HEK293T (cell line): ENCODE measurements around the gene EVC2.

ENCODE experiments used
- CTCF ChIA-PET: fragments of 350-600 bp; formaldehyde crosslinking; extraction: SDS; loops from one replicate; lab custom pipeline; 2021; ENCODE audit warnings: antibody characterized with exemption, inconsistent platforms; lab: Yijun Ruan, JAX
- POLR2A ChIA-PET: fragments of 350-600 bp; formaldehyde crosslinking; extraction: SDS; loops from one replicate; lab custom pipeline; 2020; ENCODE audit warnings: antibody characterized with exemption, inconsistent platforms; lab: Yijun Ruan, JAX
- DNase-seq: peaks from one replicate; pipeline ENCODE4 v3.0.0; 2012; ENCODE audit warnings: mixed read lengths; ENCODE audit errors: extremely low spot score
- ARNT ChIP-seq: fragments of 450-650 bp; IDR thresholded peaks from 2 replicates; pipeline ENCODE4 v1.6.1; 2017; ENCODE audit warnings: mild to moderate bottlenecking
- BHLHE40 ChIP-seq: fragments of 450-650 bp; IDR thresholded peaks from 2 replicates; pipeline ENCODE4 v1.6.1; 2016; ENCODE audit warnings: mild to moderate bottlenecking, moderate library complexity, borderline replicate concordance
- CTBP1 ChIP-seq: fragments of 450-650 bp; IDR thresholded peaks from 2 replicates; pipeline ENCODE4 v1.6.1; 2016; ENCODE audit warnings: borderline replicate concordance
- ELF4 ChIP-seq: fragments of 450-650 bp; IDR thresholded peaks from 2 replicates; pipeline ENCODE4 v1.6.1; 2017; ENCODE audit warnings: antibody characterized with exemption
- FOXA1 ChIP-seq: fragments of 450-650 bp; IDR thresholded peaks from 2 replicates; pipeline ENCODE4 v1.6.1; 2016; ENCODE audit warnings: mild to moderate bottlenecking
- FOXK2 ChIP-seq: fragments of 450-650 bp; IDR thresholded peaks from 2 replicates; pipeline ENCODE4 v1.6.1; 2016; ENCODE audit warnings: mild to moderate bottlenecking
- FOXM1 ChIP-seq: fragments of 450-650 bp; IDR thresholded peaks from 2 replicates; pipeline ENCODE4 v1.6.1; 2017; ENCODE audit warnings: mild to moderate bottlenecking, borderline replicate concordance
- HDGF ChIP-seq: fragments of 450-650 bp; IDR thresholded peaks from 2 replicates; pipeline ENCODE4 v1.6.1; 2017; ENCODE audit warnings: antibody characterized with exemption, borderline replicate concordance
- L3MBTL2 ChIP-seq: fragments of 450-650 bp; conservative IDR thresholded peaks from 2 replicates; pipeline ENCODE4 v1.6.1; 2016; ENCODE audit warnings: mild to moderate bottlenecking
- LEF1 ChIP-seq: fragments of 450-650 bp; IDR thresholded peaks from 2 replicates; pipeline ENCODE4 v1.6.1; 2017; ENCODE audit warnings: mild to moderate bottlenecking, borderline replicate concordance
- NFRKB ChIP-seq: fragments of 450-650 bp; IDR thresholded peaks from 2 replicates; pipeline ENCODE4 v1.6.1; 2016; ENCODE audit warnings: mild to moderate bottlenecking, moderate library complexity
- SP1 ChIP-seq: fragments of 450-650 bp; IDR thresholded peaks from 2 replicates; pipeline ENCODE4 v1.6.1; 2017
- SUZ12 ChIP-seq: fragments of 450-650 bp; IDR thresholded peaks from 2 replicates; pipeline ENCODE4 v1.6.1; 2016; ENCODE audit warnings: mild to moderate bottlenecking
- TARDBP ChIP-seq: fragments of 450-650 bp; IDR thresholded peaks from 2 replicates; pipeline ENCODE4 v1.6.1; 2016
- ZNF384 ChIP-seq: fragments of 450-650 bp; IDR thresholded peaks from 2 replicates; pipeline ENCODE4 v1.6.1; 2016
- TF ChIP-seq, protein P1 (sequence below): fragments of 450-650 bp; IDR thresholded peaks from 2 replicates; pipeline ENCODE4 v1.6.1; 2016

EVC2 gene

DNA sequence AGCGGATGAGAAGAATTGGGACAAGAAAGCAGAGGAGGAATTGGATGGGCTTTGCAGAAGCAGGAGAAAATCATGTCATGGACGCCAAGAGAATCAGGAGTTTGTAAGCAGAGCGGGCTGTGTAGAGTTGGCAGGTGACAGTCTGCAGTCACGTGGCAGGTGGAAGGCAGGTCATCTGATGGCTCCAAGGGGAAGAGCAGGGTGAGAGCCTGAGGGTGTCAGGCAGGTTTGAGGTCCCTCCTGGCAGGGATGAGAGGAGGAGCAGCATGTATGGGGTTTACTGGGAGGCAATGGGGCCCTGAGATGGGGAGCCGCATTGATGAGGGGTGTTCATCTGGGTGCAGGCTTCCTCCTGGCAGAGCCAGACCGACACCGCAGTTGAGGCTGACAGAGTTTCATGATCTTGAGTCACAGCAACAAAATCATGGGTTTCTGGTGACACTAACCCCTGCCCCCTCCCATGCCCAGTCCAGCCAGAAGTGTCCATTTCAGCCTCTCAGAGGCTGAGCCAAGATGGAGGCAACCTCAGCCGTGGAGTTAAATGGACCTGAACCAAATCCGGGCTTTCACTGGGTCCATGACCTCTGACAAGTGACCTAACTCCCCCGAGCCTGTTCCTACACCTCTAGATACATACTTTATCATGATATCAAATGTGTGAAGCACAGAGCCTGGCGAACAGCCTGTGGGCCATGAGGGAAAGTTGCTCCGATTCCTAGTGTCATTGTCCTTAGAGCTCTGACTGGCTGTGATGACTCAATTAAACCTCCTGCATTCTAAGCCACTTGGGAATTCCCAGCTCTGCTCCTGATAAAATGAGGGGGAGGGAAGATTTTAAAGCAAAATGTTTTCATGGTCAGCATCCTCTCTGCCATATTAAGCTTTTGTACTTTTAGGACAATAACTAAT, 38.7 kb upstream of the EVC2 start:
- TF ChIP-seq ZNF384 (no peak), TARDBP (no peak), SUZ12 (no peak), ARNT (no peak), FOXM1 (no peak)
- TF ChIP-seq, protein P1, sequence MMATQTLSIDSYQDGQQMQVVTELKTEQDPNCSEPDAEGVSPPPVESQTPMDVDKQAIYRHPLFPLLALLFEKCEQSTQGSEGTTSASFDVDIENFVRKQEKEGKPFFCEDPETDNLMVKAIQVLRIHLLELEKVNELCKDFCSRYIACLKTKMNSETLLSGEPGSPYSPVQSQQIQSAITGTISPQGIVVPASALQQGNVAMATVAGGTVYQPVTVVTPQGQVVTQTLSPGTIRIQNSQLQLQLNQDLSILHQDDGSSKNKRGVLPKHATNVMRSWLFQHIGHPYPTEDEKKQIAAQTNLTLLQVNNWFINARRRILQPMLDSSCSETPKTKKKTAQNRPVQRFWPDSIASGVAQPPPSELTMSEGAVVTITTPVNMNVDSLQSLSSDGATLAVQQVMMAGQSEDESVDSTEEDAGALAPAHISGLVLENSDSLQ: no peak
- POLR2A ChIA-PET: no interaction called here
- no peak for DNase-seq
- CTCF ChIA-PET: no interaction called here

DNA sequence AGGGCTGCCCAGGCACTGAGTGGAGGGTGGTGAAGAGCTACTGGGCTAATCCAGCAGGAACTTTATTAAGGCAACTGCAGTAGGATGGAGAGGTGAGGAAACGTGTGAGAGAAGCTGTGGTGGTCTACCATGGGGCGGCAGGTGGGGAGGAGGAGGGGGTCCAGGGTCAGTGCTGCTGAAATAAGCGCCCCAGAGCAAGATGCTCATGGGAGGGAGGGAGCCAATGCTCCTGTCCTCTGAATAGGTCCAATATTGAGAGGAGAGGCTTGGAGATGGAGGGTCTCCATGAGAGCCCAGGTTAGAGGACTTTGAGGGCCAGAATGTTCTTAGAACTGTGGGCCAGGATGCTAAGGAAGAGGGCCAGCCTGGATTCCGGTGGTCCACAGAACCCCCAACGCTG, 37.9 kb upstream of the EVC2 start:
- no peak for TF ChIP-seq FOXK2
- no peak for DNase-seq
- ChIA-PET CTCF (interaction anchor here (0.6 kb wide), 1 partner anchor 1059 kb away, joined by 3 read pairs; no protein-coding TSS in a partner anchor), POLR2A (no interaction called here)

DNA sequence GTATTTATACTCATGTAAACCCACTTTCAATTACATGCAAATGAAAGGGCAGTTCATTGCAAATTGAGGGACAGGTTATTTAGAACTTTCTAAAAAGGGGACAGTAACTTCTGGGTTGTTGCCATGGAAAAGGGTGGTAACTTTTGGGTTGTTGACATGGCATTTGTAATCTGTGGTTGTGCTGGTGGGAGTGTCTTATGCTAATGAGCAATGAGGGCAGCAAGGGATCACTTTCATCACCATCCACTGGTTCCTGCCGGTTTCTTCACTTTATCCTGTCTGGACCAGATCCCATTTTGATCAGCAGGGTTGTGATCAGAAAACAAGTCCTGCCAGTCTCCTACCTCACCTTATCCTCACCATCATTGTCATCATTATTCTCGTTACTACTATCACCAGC, 34.6 kb upstream of the EVC2 start:
- CTCF ChIA-PET: no interaction called here
- POLR2A ChIA-PET: no interaction called here
- no peak for DNase-seq
- TF ChIP-seq, protein P1: no peak
- TF ChIP-seq FOXA1 (no peak), TARDBP (no peak), CTBP1 (no peak), SP1 (no peak), ARNT (no peak), FOXK2 (no peak), LEF1 (no peak), ELF4 (no peak), BHLHE40 (no peak), SUZ12 (no peak)

DNA sequence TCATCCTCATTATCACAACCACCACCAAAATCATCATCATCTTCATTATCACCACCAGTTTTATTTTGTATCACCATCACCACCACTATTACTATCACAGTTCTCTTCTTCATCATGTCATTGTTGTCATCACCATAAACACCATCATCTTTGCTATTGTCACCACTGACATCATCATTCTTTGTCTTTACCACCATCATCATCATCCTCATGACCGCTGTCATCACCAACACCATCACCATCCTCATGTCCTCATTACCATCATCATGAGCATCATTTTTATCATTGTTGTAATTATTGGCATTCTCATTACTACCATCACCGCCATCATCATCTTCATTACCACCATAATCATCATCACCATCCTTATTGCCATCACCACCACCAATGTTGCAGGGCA, 34.0 kb upstream of the EVC2 start:
- no peak for TF ChIP-seq L3MBTL2
- TF ChIP-seq, protein P1: no peak
- TF ChIP-seq NFRKB: no peak
- no peak for TF ChIP-seq CTBP1
- no peak for TF ChIP-seq ELF4
- no peak for TF ChIP-seq FOXA1
- no peak for TF ChIP-seq LEF1
- no peak for TF ChIP-seq ARNT
- no peak for TF ChIP-seq TARDBP
- no peak for TF ChIP-seq FOXM1
- TF ChIP-seq SUZ12: no peak
- no peak for TF ChIP-seq SP1
- TF ChIP-seq HDGF: no peak
- no peak for TF ChIP-seq FOXK2
- TF ChIP-seq ZNF384: no peak
- no peak for TF ChIP-seq BHLHE40
- DNase-seq: no peak
- ChIA-PET POLR2A (no interaction called here), CTCF (interaction anchor here (0.6 kb wide), 1 partner anchor 1806 kb away, joined by 4 read pairs; no protein-coding TSS in a partner anchor)

DNA sequence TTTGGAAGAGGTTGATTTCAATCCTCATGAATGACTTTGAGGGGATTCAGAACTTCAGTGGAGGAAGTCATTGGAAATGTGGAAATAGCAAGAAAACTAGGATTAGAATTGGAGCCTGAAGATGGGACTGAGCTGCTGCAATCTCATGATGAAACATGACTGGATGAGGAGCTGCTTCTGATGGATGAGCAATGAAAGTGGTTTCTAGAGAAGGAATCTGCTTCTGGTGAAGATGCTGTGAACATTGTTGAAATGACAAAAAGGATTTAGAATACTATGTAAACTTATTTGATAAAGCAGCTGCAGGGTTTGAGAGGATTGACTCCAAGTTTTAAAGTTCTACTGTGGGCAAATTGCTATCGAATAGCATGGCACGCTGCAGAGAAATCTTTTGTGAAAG, 29.7 kb upstream of the EVC2 start:
- CTCF ChIA-PET: interaction anchor here (0.6 kb wide), 1 partner anchor 253 kb away, joined by 4 read pairs; no protein-coding TSS in a partner anchor
- TF ChIP-seq TARDBP (no peak), ELF4 (no peak), FOXK2 (no peak), BHLHE40 (no peak), SP1 (no peak), ZNF384 (no peak), L3MBTL2 (no peak), SUZ12 (no peak), NFRKB (no peak), HDGF (no peak), ARNT (no peak), FOXM1 (no peak), CTBP1 (no peak), LEF1 (no peak), FOXA1 (no peak)
- TF ChIP-seq, protein P1: no peak

DNA sequence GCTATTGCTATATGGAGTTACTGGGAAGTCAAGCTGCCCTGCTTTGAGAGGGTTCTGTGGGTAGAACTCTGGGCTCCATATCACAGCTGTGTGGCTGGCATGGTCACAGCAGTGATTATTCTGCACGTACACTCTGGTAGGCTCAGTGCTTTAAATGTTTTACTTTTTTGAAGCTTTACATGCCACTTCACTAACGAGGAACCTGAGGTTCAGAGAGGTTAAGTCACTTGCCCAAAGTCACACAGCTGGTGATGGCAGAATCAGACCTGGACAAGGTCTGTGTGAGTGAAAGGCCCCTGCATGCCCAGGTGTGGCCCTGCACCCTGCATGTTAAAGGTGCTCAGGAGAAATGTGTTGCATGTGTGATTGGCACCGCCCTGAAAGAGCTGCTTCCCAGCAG, 27.1 kb upstream of the EVC2 start:
- no peak for DNase-seq
- CTCF ChIA-PET: interaction anchor here (0.6 kb wide), 1 partner anchor 229 kb away, joined by 3 read pairs; no protein-coding TSS in a partner anchor
- POLR2A ChIA-PET: no interaction called here
- no peak for TF ChIP-seq ZNF384
- TF ChIP-seq SUZ12: no peak
- TF ChIP-seq FOXM1: no peak
- no peak for TF ChIP-seq FOXK2
- TF ChIP-seq ARNT: no peak
- TF ChIP-seq HDGF: no peak
- no peak for TF ChIP-seq L3MBTL2
- TF ChIP-seq FOXA1: no peak
- no peak for TF ChIP-seq TARDBP
- TF ChIP-seq BHLHE40: no peak
- TF ChIP-seq, protein P1: no peak
- no peak for TF ChIP-seq CTBP1
- TF ChIP-seq SP1: no peak
- TF ChIP-seq ELF4: no peak
- TF ChIP-seq NFRKB: no peak
- no peak for TF ChIP-seq LEF1

More for the DNA sequence above, 29.7 kb upstream of the EVC2 start:
- POLR2A ChIA-PET: no interaction called here
- no peak for DNase-seq
